ENCODE data around the gene IWS1.

DNA sequence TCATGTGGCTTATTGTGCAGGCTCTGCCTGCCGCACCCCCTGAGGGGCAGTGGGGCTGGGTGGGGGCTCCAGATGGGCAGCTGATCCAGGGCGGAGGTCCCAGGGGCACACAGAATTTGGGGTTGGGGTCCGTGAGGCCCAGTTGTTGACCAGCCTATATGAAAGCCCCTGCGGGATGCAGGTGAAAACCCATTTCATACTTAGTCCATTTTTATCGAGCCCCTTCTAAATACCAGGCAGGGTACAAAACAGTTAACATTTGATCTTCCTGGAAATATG, 39.8 kb upstream of the IWS1 start:
- TF ChIP-seq, protein P1, sequence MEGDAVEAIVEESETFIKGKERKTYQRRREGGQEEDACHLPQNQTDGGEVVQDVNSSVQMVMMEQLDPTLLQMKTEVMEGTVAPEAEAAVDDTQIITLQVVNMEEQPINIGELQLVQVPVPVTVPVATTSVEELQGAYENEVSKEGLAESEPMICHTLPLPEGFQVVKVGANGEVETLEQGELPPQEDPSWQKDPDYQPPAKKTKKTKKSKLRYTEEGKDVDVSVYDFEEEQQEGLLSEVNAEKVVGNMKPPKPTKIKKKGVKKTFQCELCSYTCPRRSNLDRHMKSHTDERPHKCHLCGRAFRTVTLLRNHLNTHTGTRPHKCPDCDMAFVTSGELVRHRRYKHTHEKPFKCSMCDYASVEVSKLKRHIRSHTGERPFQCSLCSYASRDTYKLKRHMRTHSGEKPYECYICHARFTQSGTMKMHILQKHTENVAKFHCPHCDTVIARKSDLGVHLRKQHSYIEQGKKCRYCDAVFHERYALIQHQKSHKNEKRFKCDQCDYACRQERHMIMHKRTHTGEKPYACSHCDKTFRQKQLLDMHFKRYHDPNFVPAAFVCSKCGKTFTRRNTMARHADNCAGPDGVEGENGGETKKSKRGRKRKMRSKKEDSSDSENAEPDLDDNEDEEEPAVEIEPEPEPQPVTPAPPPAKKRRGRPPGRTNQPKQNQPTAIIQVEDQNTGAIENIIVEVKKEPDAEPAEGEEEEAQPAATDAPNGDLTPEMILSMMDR (IDR thresholded peaks at IDR 0.05 in 8 of 11, conservative IDR thresholded peaks at IDR 0.05 in 3 of 11), result no peak
- TF ChIP-seq POLR2A (IDR thresholded peaks at IDR 0.05) (no peak), POLR2AphosphoS5 (IDR thresholded peaks at IDR 0.05) (no peak)
